ENCODE measurements around the gene ZNF213.

ZNF213 gene

GRCh38 chr16:3087243-3088235 lies 47.3 kb upstream of the ZNF213 start:
- no peak overlapping the region for H3K4me2 ChIP-seq (ENCODE audit: insufficient read depth, low read length, poor library complexity, severe bottlenecking)
- no peak for DNase-seq (ENCODE audit: low spot score)

GRCh38 chr16:3088450-3088849 lies 46.4 kb upstream of the ZNF213 start:
- H3K79me1 ChIP-seq (ENCODE audit: low read depth, low read length): peaks cover 1% of the 10 kb centered on the region
- H2BK12ac ChIP-seq (ENCODE audit: low read length): no peak overlapping the region
- no peak overlapping the region for H3K4ac ChIP-seq (ENCODE audit: low read length)
- H3K4me3 ChIP-seq (ENCODE audit: low read length in 2 of 2): no peak overlapping the region
- H3K23ac ChIP-seq (ENCODE audit: low read depth, low read length, poor library complexity): no peak overlapping the region
- H2BK120ac ChIP-seq (ENCODE audit: low read depth, low read length): no peak overlapping the region
- H2AK5ac ChIP-seq (ENCODE audit: low read depth, low read length): no peak overlapping the region
- H2BK5ac ChIP-seq (ENCODE audit: low read length): no peak overlapping the region
- H3K9me3 ChIP-seq (replicated peaks in 1 of 2; ENCODE audit: control insufficient read depth in 2 of 2, insufficient read depth in 1 of 2, low read depth in 1 of 2, low read length in 2 of 2): no peaks in the 10 kb centered on the region
- H2AFZ ChIP-seq (ENCODE audit: low read length): no peak overlapping the region
- H2BK15ac ChIP-seq (ENCODE audit: low read length): no peak overlapping the region
- no peak overlapping the region for H3K4me2 ChIP-seq (ENCODE audit: insufficient read depth, low read length, poor library complexity, severe bottlenecking)
- DNase-seq (ENCODE audit: low spot score): no peak
- no peak overlapping the region for H3K27ac ChIP-seq (replicated peaks; ENCODE audit: low read length)
- H4K8ac ChIP-seq (ENCODE audit: low read depth, low read length): no peak overlapping the region
- no peak overlapping the region for H4K91ac ChIP-seq (ENCODE audit: low read depth, low read length, poor library complexity)
- no CpG with 5 or more reads among the region's 7 CpGs for WGBS, 2 donors (ENCODE audit: extremely low coverage in 2 of 2, insufficient read length in 2 of 2, insufficient replicate concordance in 1 of 2)
- no peak overlapping the region for H3K18ac ChIP-seq (ENCODE audit: low read length)
- H3K4me1 ChIP-seq (ENCODE audit: control insufficient read depth in 2 of 2, insufficient read depth in 1 of 2, low read depth in 1 of 2, low read length in 2 of 2): peaks cover 14 to 19% of the 10 kb centered on the region in 2 donors
- H3K9ac ChIP-seq (ENCODE audit: low read depth, low read length, poor library complexity): no peak overlapping the region
- H3K27me3 ChIP-seq (ENCODE audit: control insufficient read depth in 3 of 3, insufficient read depth in 3 of 3, low read depth in 1 of 3, low read length in 3 of 3): peaks cover 0 to 8% (median 0%) of the 10 kb centered on the region in 3 experiments
- H3K14ac ChIP-seq (ENCODE audit: low read length): no peak overlapping the region
- H3K36me3 ChIP-seq (replicated peaks in 1 of 2; ENCODE audit: control insufficient read depth in 2 of 2, insufficient read depth in 2 of 2, low read length in 2 of 2): no peaks in the 10 kb centered on the region

More at GRCh38 chr16:3087243-3088235, 47.3 kb upstream of the ZNF213 start:
- Histone ChIP-seq H3K9ac (ENCODE audit: low read depth, low read length, poor library complexity) (peak overlapping the region; percentile 50), H4K91ac (ENCODE audit: low read depth, low read length, poor library complexity) (no peak overlapping the region), H2BK12ac (ENCODE audit: low read length) (no peak overlapping the region), H3K18ac (ENCODE audit: low read length) (peak overlapping the region; percentile 83), H3K36me3 (replicated peaks in 1 of 2; ENCODE audit: control insufficient read depth in 2 of 2, insufficient read depth in 2 of 2, low read length in 2 of 2) (no peaks in the 10 kb centered on the region), H4K8ac (ENCODE audit: low read depth, low read length) (no peak overlapping the region), H2AFZ (ENCODE audit: low read length) (peak overlapping the region; percentile 88), H2BK120ac (ENCODE audit: low read depth, low read length) (no peak overlapping the region), H3K79me1 (ENCODE audit: low read depth, low read length) (peaks cover 1% of the 10 kb centered on the region), H3K4me3 (ENCODE audit: low read length in 2 of 2) (peak overlapping the region in 1 of 2 donors; percentile 15), H3K4ac (ENCODE audit: low read length) (no peak overlapping the region), H2BK5ac (ENCODE audit: low read length) (peak overlapping the region; percentile 66), H2BK15ac (ENCODE audit: low read length) (peak overlapping the region; percentile 21), H3K4me1 (ENCODE audit: control insufficient read depth in 2 of 2, insufficient read depth in 1 of 2, low read depth in 1 of 2, low read length in 2 of 2) (peaks cover 12 to 19% of the 10 kb centered on the region in 2 donors), H3K27me3 (ENCODE audit: control insufficient read depth in 3 of 3, insufficient read depth in 3 of 3, low read depth in 1 of 3, low read length in 3 of 3) (peaks cover 0 to 8% (median 0%) of the 10 kb centered on the region in 3 experiments), H3K23ac (ENCODE audit: low read depth, low read length, poor library complexity) (no peak overlapping the region), H3K9me3 (replicated peaks in 1 of 2; ENCODE audit: control insufficient read depth in 2 of 2, insufficient read depth in 1 of 2, low read depth in 1 of 2, low read length in 2 of 2) (no peaks in the 10 kb centered on the region), H3K14ac (ENCODE audit: low read length) (no peak overlapping the region), H2AK5ac (ENCODE audit: low read depth, low read length) (peak overlapping the region; percentile 98), H3K27ac (replicated peaks; ENCODE audit: low read length) (no peak overlapping the region)
- WGBS, 2 donors (ENCODE audit: extremely low coverage in 2 of 2, insufficient read length in 2 of 2, insufficient replicate concordance in 1 of 2): no CpG with 5 or more reads among the region's 18 CpGs

GRCh38 chr16:3088925-3089716 lies 45.7 kb upstream of the ZNF213 start:
- no peaks in the 10 kb centered on the region for H3K36me3 ChIP-seq (replicated peaks in 1 of 2; ENCODE audit: control insufficient read depth in 2 of 2, insufficient read depth in 2 of 2, low read length in 2 of 2)
- H3K14ac ChIP-seq (ENCODE audit: low read length): peak overlapping the region; percentile 56
- H3K9me3 ChIP-seq (replicated peaks in 1 of 2; ENCODE audit: control insufficient read depth in 2 of 2, insufficient read depth in 1 of 2, low read depth in 1 of 2, low read length in 2 of 2): no peaks in the 10 kb centered on the region
- H3K23ac ChIP-seq (ENCODE audit: low read depth, low read length, poor library complexity): no peak overlapping the region
- H4K91ac ChIP-seq (ENCODE audit: low read depth, low read length, poor library complexity): peak overlapping the region; percentile 85
- no peak overlapping the region for H2AK5ac ChIP-seq (ENCODE audit: low read depth, low read length)
- H2BK15ac ChIP-seq (ENCODE audit: low read length): peak overlapping the region; percentile 26
- no peak for DNase-seq (ENCODE audit: low spot score)
- no peak overlapping the region for H3K4me3 ChIP-seq (ENCODE audit: low read length in 2 of 2)
- no peak overlapping the region for H3K4me2 ChIP-seq (ENCODE audit: insufficient read depth, low read length, poor library complexity, severe bottlenecking)
- H3K79me1 ChIP-seq (ENCODE audit: low read depth, low read length): peaks cover 1% of the 10 kb centered on the region
- H3K9ac ChIP-seq (ENCODE audit: low read depth, low read length, poor library complexity): peak overlapping the region; percentile 21
- no peak overlapping the region for H2AFZ ChIP-seq (ENCODE audit: low read length)
- peak overlapping the region; percentile 38 for H3K18ac ChIP-seq (ENCODE audit: low read length)
- H2BK5ac ChIP-seq (ENCODE audit: low read length): no peak overlapping the region
- no peak overlapping the region for H3K27ac ChIP-seq (replicated peaks; ENCODE audit: low read length)
- peak overlapping the region; percentile 41 for H2BK12ac ChIP-seq (ENCODE audit: low read length)
- H3K27me3 ChIP-seq (ENCODE audit: control insufficient read depth in 3 of 3, insufficient read depth in 3 of 3, low read depth in 1 of 3, low read length in 3 of 3): peaks cover 0 to 8% (median 0%) of the 10 kb centered on the region in 3 experiments
- peaks cover 14 to 19% of the 10 kb centered on the region in 2 donors for H3K4me1 ChIP-seq (ENCODE audit: control insufficient read depth in 2 of 2, insufficient read depth in 1 of 2, low read depth in 1 of 2, low read length in 2 of 2)
- WGBS, 2 donors (ENCODE audit: extremely low coverage in 2 of 2, insufficient read length in 2 of 2, insufficient replicate concordance in 1 of 2): no CpG with 5 or more reads among the region's 71 CpGs
- peak overlapping the region; percentile 65 for H4K8ac ChIP-seq (ENCODE audit: low read depth, low read length)
- H3K4ac ChIP-seq (ENCODE audit: low read length): no peak overlapping the region
- no peak overlapping the region for H2BK120ac ChIP-seq (ENCODE audit: low read depth, low read length)
